D721Med (cell line): ENCODE results near the gene BCAP31.

Experiments
- DNase-seq: peaks from one replicate; pipeline ENCODE4 v3.0.0; 2011; ENCODE audit warnings: low spot score; ENCODE audit not compliant: insufficient read length
- FAIRE-seq: peaks from 2 replicates; lab custom pipeline; 2011; peaks lifted over from hg19 to GRCh38; lab: Jason Lieb, UNC
- CTCF ChIP-seq: IDR thresholded peaks from 2 replicates; pipeline ENCODE4 v1.5.1; 2012; ENCODE audit warnings: mild to moderate bottlenecking, control low read depth; ENCODE audit not compliant: insufficient read depth; ENCODE audit errors: missing control alignments

Gene BCAP31

GRCh38 chrX:153722704-153723350 lies 1.4 kb downstream of the BCAP31 start:
- DNase-seq (no peak), FAIRE-seq (no peak)
- no peak for TF ChIP-seq CTCF

GRCh38 chrX:153719701-153720100 lies 4.5 kb downstream of the BCAP31 start:
- no peak for FAIRE-seq
- no peak for TF ChIP-seq CTCF
- DNase-seq = no peak

- no peak for DNase-seq
- TF ChIP-seq CTCF = no peak
- no peak for FAIRE-seq
Observed at GRCh38 chrX:153719238-153719637, 4.9 kb downstream of the BCAP31 start.

GRCh38 chrX:153717445-153717844 lies 6.7 kb downstream of the BCAP31 start:
- no peak for TF ChIP-seq CTCF
- FAIRE-seq (no peak), DNase-seq (no peak)

GRCh38 chrX:153714256-153714655 lies 9.9 kb downstream of the BCAP31 start:
- FAIRE-seq (no peak), DNase-seq (no peak)
- no peak for TF ChIP-seq CTCF

- no peak for FAIRE-seq
- TF ChIP-seq CTCF = no peak
- no peak for DNase-seq
Observed at GRCh38 chrX:153709726-153710674, 14.2 kb downstream of the BCAP31 start.
